ENCODE measurements around the gene GPR108.
"Not testable (repeated sequence)": the region's sequence is repeated elsewhere in the genome, so short reads cannot be mapped to it uniquely, and the experiment has no call there.

Gene GPR108

GRCh38 chr19:6774821-6775707 is 37.7 kb upstream of the GPR108 start:
- ATAC-seq (ENCODE audit: low read depth) (no peak), DNase-seq (ENCODE audit: low spot score) (no peak)
- Histone ChIP-seq H3K36me3 (ENCODE audit: low read depth) (no peaks in the 10 kb centered on the region), H3K27me3 (ENCODE audit: insufficient read depth, poor library complexity, severe bottlenecking) (no peaks in the 10 kb centered on the region), H3K4me3 (ENCODE audit: severe bottlenecking) (no peak overlapping the region), H3K4me1 (ENCODE audit: insufficient read depth, poor library complexity, severe bottlenecking) (no peaks in the 10 kb centered on the region), H3K27ac (ENCODE audit: poor library complexity, severe bottlenecking) (no peak overlapping the region), H3K9me3 (ENCODE audit: severe bottlenecking) (no peaks in the 10 kb centered on the region)
- no peak for TF ChIP-seq CTCF (IDR thresholded peaks at IDR 0.05; ENCODE audit: poor library complexity, severe bottlenecking)

- H3K27ac ChIP-seq (ENCODE audit: poor library complexity, severe bottlenecking) = no peak overlapping the region
- no peaks in the 10 kb centered on the region for H3K36me3 ChIP-seq (ENCODE audit: low read depth)
- no peaks in the 10 kb centered on the region for H3K27me3 ChIP-seq (ENCODE audit: insufficient read depth, poor library complexity, severe bottlenecking)
- no peak for TF ChIP-seq CTCF (IDR thresholded peaks at IDR 0.05; ENCODE audit: poor library complexity, severe bottlenecking)
- H3K4me3 ChIP-seq (ENCODE audit: severe bottlenecking) = no peak overlapping the region
- DNase-seq (ENCODE audit: low spot score) = no peak
- no peaks in the 10 kb centered on the region for H3K9me3 ChIP-seq (ENCODE audit: severe bottlenecking)
- no peak for ATAC-seq (ENCODE audit: low read depth)
- no peaks in the 10 kb centered on the region for H3K4me1 ChIP-seq (ENCODE audit: insufficient read depth, poor library complexity, severe bottlenecking)
These were observed 36.0 kb upstream of the GPR108 start for GRCh38 chr19:6773323-6773931.

- Histone ChIP-seq H3K27me3 (ENCODE audit: insufficient read depth, poor library complexity, severe bottlenecking) (no peaks in the 10 kb centered on the region), H3K4me3 (ENCODE audit: severe bottlenecking) (no peak overlapping the region)
- no peak for ATAC-seq (ENCODE audit: low read depth)
These were observed 35.5 kb upstream of the GPR108 start for GRCh38 chr19:6772866-6773322.

GRCh38 chr19:6772028-6772865 is 34.9 kb upstream of the GPR108 start, which contains the start of gene VAV1:
Gene VAV1 (plus strand): TSS chr19:6772708. CDS start chr19:6772808, 100 bp downstream.
- no peak within 1 kb of the TSS for H3K4me3 ChIP-seq (ENCODE audit: severe bottlenecking)
- no peaks in the 10 kb centered on the region for H3K27me3 ChIP-seq (ENCODE audit: insufficient read depth, poor library complexity, severe bottlenecking)
- no peak for DNase-seq (ENCODE audit: low spot score)
- H3K4me1 ChIP-seq (ENCODE audit: insufficient read depth, poor library complexity, severe bottlenecking) = no peaks in the 10 kb centered on the region
- H3K36me3 ChIP-seq (ENCODE audit: low read depth) = no peaks in the 10 kb centered on the region
- no peak within 1 kb of the TSS for H3K27ac ChIP-seq (ENCODE audit: poor library complexity, severe bottlenecking)
- H3K9me3 ChIP-seq (ENCODE audit: severe bottlenecking) = no peaks in the 10 kb centered on the region
- ATAC-seq (ENCODE audit: low read depth) = no peak
- no peak for TF ChIP-seq CTCF (IDR thresholded peaks at IDR 0.05; ENCODE audit: poor library complexity, severe bottlenecking)

More at GRCh38 chr19:6772866-6773322, 35.5 kb upstream of the GPR108 start:
- no peak overlapping the region for H3K27ac ChIP-seq (ENCODE audit: poor library complexity, severe bottlenecking)
- TF ChIP-seq CTCF (IDR thresholded peaks at IDR 0.05; ENCODE audit: poor library complexity, severe bottlenecking) = no peak
- no peaks in the 10 kb centered on the region for H3K9me3 ChIP-seq (ENCODE audit: severe bottlenecking)
- no peaks in the 10 kb centered on the region for H3K4me1 ChIP-seq (ENCODE audit: insufficient read depth, poor library complexity, severe bottlenecking)
- no peaks in the 10 kb centered on the region for H3K36me3 ChIP-seq (ENCODE audit: low read depth)
- DNase-seq (ENCODE audit: low spot score) = no peak

GRCh38 chr19:6771648-6772027 is 34.3 kb upstream of the GPR108 start:
- DNase-seq (ENCODE audit: low spot score); H3K36me3 ChIP-seq (ENCODE audit: low read depth); H3K4me3 ChIP-seq (ENCODE audit: severe bottlenecking); H3K27me3 ChIP-seq (ENCODE audit: insufficient read depth, poor library complexity, severe bottlenecking); H3K9me3 ChIP-seq (ENCODE audit: severe bottlenecking); H3K27ac ChIP-seq (ENCODE audit: poor library complexity, severe bottlenecking); H3K4me1 ChIP-seq (ENCODE audit: insufficient read depth, poor library complexity, severe bottlenecking); ATAC-seq (ENCODE audit: low read depth): not testable (repeated sequence)
